OCI-LY3 (cell line): ENCODE measurements around the gene ITPR1.

ENCODE experiments used
- EZH2phosphoT487 ChIP-seq: fragments of 200-600 bp; shearing (Covaris generic); IDR thresholded peaks from 2 replicates; pipeline ENCODE4 v1.6.1; 2018; ENCODE audit warnings: antibody characterized with exemption, mixed run types, low read depth
- TF ChIP-seq, protein P1 (sequence below): fragments of 200-600, 300-600 bp; sonication (generic); IDR thresholded peaks from 2 replicates; pipeline ENCODE4 v1.5.1; 2014; ENCODE audit warnings: antibody characterized with exemption, low read length, low read depth

- TF ChIP-seq, protein P1, sequence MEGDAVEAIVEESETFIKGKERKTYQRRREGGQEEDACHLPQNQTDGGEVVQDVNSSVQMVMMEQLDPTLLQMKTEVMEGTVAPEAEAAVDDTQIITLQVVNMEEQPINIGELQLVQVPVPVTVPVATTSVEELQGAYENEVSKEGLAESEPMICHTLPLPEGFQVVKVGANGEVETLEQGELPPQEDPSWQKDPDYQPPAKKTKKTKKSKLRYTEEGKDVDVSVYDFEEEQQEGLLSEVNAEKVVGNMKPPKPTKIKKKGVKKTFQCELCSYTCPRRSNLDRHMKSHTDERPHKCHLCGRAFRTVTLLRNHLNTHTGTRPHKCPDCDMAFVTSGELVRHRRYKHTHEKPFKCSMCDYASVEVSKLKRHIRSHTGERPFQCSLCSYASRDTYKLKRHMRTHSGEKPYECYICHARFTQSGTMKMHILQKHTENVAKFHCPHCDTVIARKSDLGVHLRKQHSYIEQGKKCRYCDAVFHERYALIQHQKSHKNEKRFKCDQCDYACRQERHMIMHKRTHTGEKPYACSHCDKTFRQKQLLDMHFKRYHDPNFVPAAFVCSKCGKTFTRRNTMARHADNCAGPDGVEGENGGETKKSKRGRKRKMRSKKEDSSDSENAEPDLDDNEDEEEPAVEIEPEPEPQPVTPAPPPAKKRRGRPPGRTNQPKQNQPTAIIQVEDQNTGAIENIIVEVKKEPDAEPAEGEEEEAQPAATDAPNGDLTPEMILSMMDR: no peak
- no peak for TF ChIP-seq EZH2phosphoT487
Measured at GRCh38 chr3:4776980-4777581, 283.9 kb downstream of the ITPR1 start.
